WI38 (cell line): ENCODE data around the gene ELP4.
A peak's percentile ranks its signal among the peaks of the same experiment; 100 is the strongest.

Source experiments
- H3K4me3 ChIP-seq: 2 replicates; pipeline ENCODE4 v1.5.1; 2011; ENCODE audit warnings: low read depth, mild to moderate bottlenecking, control low read depth, low read length
- TF ChIP-seq, protein P1 (sequence below): IDR thresholded peaks from 2 replicates; pipeline ENCODE4 v1.5.1; 2012; ENCODE audit warnings: low read depth, mild to moderate bottlenecking, control low read depth, low read length

Gene ELP4

DNA sequence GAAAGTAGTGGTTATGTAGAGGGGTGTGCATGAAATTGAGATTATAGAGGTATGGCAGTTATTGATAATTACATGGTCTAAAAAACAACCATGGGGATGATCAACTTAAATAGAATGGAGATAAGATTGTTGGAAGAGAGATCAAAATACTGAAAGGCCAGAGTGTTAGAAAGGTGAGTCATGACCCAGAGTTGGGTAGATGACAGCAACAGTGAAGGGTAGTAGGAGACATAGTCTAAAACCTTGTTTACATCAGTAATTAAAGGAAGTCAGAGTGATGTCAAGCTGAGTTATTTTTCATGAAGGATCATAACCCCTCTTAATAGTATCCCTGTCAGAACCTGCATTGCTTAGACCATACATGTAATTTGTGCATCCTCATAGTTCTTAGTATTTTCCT lies 110.9 kb downstream of the ELP4 start:
- no peak overlapping the region for H3K4me3 ChIP-seq

DNA sequence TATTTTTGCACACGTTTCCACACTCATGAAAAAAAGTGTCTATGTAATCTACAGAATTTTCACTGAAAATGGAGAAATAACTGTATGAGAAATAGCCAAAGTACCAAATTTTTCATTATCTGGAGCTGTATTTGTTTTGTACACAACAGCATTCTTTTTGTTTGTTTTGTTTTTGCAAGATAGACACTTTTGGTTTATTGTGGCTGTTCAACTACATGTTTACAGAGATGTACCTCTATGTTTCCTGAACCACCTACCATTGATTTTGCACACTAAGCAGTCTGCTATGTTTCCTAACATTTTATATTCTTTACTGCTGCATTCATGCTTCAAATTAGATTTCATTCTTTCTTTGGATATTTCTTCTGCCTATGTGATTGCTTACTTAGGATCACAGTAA lies 116.3 kb downstream of the ELP4 start:
- TF ChIP-seq, protein P1, sequence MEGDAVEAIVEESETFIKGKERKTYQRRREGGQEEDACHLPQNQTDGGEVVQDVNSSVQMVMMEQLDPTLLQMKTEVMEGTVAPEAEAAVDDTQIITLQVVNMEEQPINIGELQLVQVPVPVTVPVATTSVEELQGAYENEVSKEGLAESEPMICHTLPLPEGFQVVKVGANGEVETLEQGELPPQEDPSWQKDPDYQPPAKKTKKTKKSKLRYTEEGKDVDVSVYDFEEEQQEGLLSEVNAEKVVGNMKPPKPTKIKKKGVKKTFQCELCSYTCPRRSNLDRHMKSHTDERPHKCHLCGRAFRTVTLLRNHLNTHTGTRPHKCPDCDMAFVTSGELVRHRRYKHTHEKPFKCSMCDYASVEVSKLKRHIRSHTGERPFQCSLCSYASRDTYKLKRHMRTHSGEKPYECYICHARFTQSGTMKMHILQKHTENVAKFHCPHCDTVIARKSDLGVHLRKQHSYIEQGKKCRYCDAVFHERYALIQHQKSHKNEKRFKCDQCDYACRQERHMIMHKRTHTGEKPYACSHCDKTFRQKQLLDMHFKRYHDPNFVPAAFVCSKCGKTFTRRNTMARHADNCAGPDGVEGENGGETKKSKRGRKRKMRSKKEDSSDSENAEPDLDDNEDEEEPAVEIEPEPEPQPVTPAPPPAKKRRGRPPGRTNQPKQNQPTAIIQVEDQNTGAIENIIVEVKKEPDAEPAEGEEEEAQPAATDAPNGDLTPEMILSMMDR, result no peak
- H3K4me3 ChIP-seq, result no peak overlapping the region

More for the DNA sequence above, 110.9 kb downstream of the ELP4 start:
- TF ChIP-seq, protein P1, result no peak

DNA sequence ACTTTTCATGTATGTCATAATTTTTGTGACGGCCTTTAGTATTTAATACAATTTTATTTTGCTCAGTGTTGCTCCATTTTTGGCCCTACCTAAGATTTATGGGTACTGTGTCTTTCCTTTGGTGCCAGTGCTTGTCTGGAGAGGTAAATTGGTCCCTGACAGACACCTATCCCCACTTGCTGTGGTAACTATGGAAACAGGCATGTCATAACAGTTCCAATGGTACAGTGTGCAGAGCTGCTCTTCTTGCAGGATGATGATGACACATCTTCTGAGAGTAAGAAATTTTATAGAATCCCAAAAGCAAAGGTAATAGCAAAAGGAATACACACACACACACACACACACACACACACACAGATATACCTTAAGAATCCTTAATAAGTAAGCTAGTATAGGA lies 118.5 kb downstream of the ELP4 start:
- H3K4me3 ChIP-seq, result no peak overlapping the region
- TF ChIP-seq, protein P1, result no peak

DNA sequence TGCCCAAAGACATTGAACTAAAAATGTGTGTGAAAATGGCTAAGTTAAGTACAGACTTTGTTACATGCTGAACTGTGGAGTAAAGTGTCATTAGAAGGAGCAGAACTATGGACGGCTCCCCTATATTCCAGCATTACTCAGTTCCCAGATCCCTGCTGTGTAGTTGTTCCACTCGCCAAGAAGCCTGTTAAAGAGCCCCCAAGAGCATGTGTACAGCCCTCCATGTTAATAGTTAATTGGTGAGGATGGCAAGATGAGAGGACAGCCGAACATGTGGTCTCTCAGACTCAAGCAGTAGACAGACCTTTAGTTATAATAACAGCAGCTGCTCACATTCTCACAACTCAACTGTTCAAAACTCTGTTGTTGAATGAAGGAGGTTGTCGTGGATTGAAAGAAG lies 127.4 kb downstream of the ELP4 start:
- TF ChIP-seq, protein P1, result no peak
- H3K4me3 ChIP-seq, result no peak overlapping the region

DNA sequence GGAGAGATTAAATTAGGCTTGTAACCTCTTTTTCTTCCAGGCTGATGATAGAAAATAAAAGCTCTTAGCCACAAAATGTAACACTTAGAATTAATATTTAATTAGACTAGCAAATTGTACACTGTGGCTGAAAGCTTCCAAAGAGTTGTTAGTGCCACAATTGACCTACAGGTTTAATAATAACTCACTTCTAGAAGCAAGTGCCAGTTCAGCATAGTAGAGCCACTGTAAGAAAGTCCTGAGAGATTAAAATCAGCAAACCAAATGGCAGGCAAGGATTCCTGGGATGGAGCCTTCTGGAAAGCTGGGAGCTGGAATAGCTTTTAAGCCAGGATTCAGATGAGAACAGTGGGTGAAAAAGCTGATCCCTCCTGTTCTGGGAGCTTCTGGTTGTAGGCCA lies 131.0 kb downstream of the ELP4 start:
- TF ChIP-seq, protein P1, result no peak
- no peak overlapping the region for H3K4me3 ChIP-seq

DNA sequence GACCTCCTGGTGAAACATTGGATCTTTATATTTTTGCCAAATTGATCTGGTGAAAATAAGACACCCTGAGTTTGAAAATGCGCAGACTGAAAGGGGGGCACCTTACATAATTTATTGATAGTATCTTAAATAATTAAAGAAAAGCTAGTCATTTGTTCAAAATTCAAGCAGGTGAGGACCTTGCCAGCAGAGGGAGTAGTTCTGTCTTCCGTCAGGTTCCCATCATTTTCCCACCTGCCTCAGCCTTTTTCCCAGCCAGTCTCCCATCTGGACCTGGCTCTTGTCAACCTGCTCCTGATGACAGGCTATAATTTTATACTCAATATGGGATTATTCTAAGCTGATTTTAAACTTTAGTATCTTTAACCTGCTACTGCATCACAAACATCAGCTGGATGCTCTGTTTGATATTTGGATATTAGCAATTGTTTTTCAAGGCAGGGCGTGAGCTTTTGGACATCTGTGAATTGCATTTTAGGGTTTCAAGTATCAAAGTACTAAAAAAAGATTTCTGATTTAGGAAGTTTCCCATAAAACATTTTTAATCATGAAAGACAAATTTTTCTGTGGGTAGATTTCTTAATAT lies 132.0 kb downstream of the ELP4 start:
- TF ChIP-seq, protein P1, result peak; percentile 47
- H3K4me3 ChIP-seq, result no peak overlapping the region

DNA sequence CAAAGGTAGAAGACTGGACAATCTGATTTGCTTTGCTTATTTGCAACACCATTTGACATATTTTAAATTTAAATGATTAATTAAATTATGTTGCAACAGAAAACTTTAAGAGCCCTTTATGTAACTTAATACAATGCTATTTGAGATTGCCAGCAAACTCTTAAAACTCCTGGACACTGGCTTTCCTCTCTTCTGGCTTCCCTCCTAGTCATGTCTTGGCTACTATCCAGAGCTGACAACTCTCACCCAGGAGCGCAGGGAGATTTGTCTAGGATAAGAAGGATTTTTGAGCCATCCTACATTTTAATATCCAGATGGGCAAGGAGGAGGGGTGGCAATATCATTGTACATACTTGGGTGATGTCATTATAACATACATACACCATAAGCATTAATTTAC lies 134.3 kb downstream of the ELP4 start:
- no peak overlapping the region for H3K4me3 ChIP-seq
- TF ChIP-seq, protein P1, result no peak
